Cardiac muscle cell (in vitro differentiated cells and primary cell): ENCODE data around the gene DAZAP2. TPM values are rescaled to one million over a fixed set of nuclear protein-coding genes. Genes with fewer than 3 reads are reported as not detected.
"Not testable (repeated sequence)": the region's sequence is repeated elsewhere in the genome, so short reads cannot be mapped to it uniquely, and the experiment has no call there.

Experiments
- DNase-seq, 2 donors: peaks; one replicate each; pipeline versions ENCODE4 v3.0.0 to v3.0.0-alpha.2; 2010 to 2017; ENCODE audit warnings: low read depth in 1 of 2, low spot score in 1 of 2
- H3K27ac ChIP-seq: fragments of 200-600 bp; sonication (generic); 2 replicates; pipeline ENCODE4 v1.5.1; 2016
- H3K27me3 ChIP-seq: fragments of 200-600 bp; sonication (generic); 2 replicates; pipeline ENCODE4 v1.6.0; 2016; ENCODE audit warnings: control low read depth
- H3K36me3 ChIP-seq: fragments of 200-600 bp; sonication (generic); 2 replicates; pipeline ENCODE4 v1.5.1; 2016; ENCODE audit warnings: control low read depth
- H3K4me1 ChIP-seq: fragments of 200-600 bp; sonication (generic); 2 replicates; pipeline ENCODE4 v1.8.1; 2017; ENCODE audit warnings: low read depth, mild to moderate bottlenecking, mixed run types
- H3K4me3 ChIP-seq: fragments of 200-600 bp; sonication (generic); 2 replicates; pipeline ENCODE4 v1.5.1; 2016; ENCODE audit warnings: mild to moderate bottlenecking
- H3K9me3 ChIP-seq: fragments of 200-600 bp; sonication (generic); 2 replicates; pipeline ENCODE4 v1.5.1; 2017; ENCODE audit warnings: low read depth, mild to moderate bottlenecking, control low read depth
- CTCF ChIP-seq: IDR thresholded peaks from 2 replicates; pipeline ENCODE4 v1.5.1; 2012; ENCODE audit warnings: low read depth, mild to moderate bottlenecking, low read length
- polyA plus RNA-seq: library from polyadenylated mRNA; unstranded; fragments of >200 nt; fragmentation: Nextera tagmentation; extraction: Ambion mirVana; gene quantifications from 2 replicates; pipeline ENCODE4 v1.2.1, GENCODE V29; 2016
- total RNA-seq: library from RNA; depleted of rRNA; stranded (reverse); fragments of >200 nt; gene quantifications from 2 replicates; pipeline ENCODE4 v1.2.3, GENCODE V29; 2016

DAZAP2 gene
- total and polyA plus RNA-seq, 2 experiments from 2014 or later: 105 to 147 TPM

- H3K27ac ChIP-seq: no peak overlapping the region
- H3K36me3 ChIP-seq: no peaks in the 10 kb centered on the region
- H3K4me3 ChIP-seq: no peak overlapping the region
- H3K9me3 ChIP-seq: no peaks in the 10 kb centered on the region
- no peaks in the 10 kb centered on the region for H3K4me1 ChIP-seq
- no peak for DNase-seq
- no peaks in the 10 kb centered on the region for H3K27me3 ChIP-seq
- TF ChIP-seq CTCF: no peak
Measured at GRCh38 chr12:51225771-51226170, 12.9 kb upstream of the DAZAP2 start.

GRCh38 chr12:51227112-51227511 is 11.5 kb upstream of the DAZAP2 start:
- H3K27me3 ChIP-seq, H3K36me3 ChIP-seq, H3K27ac ChIP-seq, DNase-seq, H3K4me1 ChIP-seq, H3K9me3 ChIP-seq, H3K4me3 ChIP-seq: not testable (repeated sequence)

GRCh38 chr12:51227962-51228361 is 10.7 kb upstream of the DAZAP2 start:
- Histone ChIP-seq H3K4me1 (no peaks in the 10 kb centered on the region), H3K9me3 (no peaks in the 10 kb centered on the region), H3K4me3 (no peak overlapping the region), H3K27me3 (no peaks in the 10 kb centered on the region), H3K27ac (no peak overlapping the region), H3K36me3 (no peaks in the 10 kb centered on the region)
- TF ChIP-seq CTCF: no peak
- no peak for DNase-seq

DNA sequence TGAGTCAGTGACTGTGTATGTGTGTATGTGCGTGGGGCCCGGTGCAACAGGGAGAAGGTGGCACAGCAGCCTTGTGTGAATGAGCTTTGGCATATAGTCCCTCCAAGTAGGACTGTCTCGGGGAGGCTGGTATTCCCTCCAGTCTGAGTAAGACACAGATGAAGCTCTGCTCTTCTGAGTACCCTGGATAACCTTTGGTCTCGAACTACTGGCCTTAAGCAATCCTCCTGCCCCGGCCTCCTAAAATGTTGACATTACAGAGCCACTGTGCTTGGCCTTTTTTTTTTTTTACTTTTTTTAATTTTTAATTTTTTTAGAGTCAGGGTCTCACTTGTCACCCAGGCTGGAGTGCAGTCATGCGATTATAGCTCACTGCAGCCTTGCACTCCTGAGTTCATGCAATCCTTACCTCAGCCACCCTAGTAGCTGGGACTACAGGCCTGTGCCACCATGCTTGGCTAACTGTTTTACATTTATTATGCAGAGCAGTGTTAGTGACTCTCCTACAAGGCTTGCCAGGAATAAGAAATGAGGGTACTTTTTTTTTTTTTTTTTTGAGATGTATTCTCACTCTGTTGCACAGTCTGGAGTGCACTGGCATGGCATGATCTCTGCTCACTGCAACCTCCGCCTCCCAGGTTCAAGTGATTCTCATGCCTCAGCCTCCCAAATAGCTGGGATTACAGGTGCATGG is 9.4 kb upstream of the DAZAP2 start:
- H3K27ac ChIP-seq: no peak overlapping the region
- no peaks in the 10 kb centered on the region for H3K36me3 ChIP-seq
- no peaks in the 10 kb centered on the region for H3K4me1 ChIP-seq
- H3K4me3 ChIP-seq: no peak overlapping the region
- no peak for DNase-seq
- no peak for TF ChIP-seq CTCF
- H3K9me3 ChIP-seq: no peaks in the 10 kb centered on the region
- no peaks in the 10 kb centered on the region for H3K27me3 ChIP-seq

GRCh38 chr12:51232642-51233041 is 6.0 kb upstream of the DAZAP2 start:
- no peak overlapping the region for H3K27ac ChIP-seq
- no peaks in the 10 kb centered on the region for H3K9me3 ChIP-seq
- TF ChIP-seq CTCF: no peak
- H3K36me3 ChIP-seq: no peaks in the 10 kb centered on the region
- no peak for DNase-seq
- H3K4me1 ChIP-seq: no peaks in the 10 kb centered on the region
- H3K27me3 ChIP-seq: no peaks in the 10 kb centered on the region
- no peak overlapping the region for H3K4me3 ChIP-seq

DNA sequence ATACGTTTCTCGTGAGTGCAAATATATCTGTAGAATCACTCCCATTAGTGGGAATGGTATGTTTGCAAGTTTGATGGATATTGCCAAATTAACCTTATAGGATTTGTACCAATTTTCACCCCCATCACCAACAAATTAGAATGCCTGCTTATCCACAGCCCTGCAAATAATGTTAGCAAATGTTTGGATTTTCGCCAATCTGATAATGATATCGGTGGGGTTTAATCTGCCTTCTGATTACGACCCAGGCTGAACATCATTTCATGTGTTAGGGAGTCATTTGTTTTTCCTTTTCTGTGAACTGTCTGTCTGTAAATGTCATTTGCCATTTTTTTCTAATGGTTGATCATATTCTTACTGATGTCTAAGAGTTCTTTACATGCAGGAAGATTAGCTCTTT is 4.1 kb upstream of the DAZAP2 start:
- Histone ChIP-seq H3K4me3 (no peak overlapping the region), H3K4me1 (no peaks in the 10 kb centered on the region), H3K27me3 (no peaks in the 10 kb centered on the region), H3K27ac (no peak overlapping the region), H3K9me3 (no peaks in the 10 kb centered on the region), H3K36me3 (no peaks in the 10 kb centered on the region)
- TF ChIP-seq CTCF: no peak
- DNase-seq: no peak
